ENCODE data around the gene RUVBL2. TPM values are rescaled to one million over a fixed set of nuclear protein-coding genes. Genes with fewer than 3 reads are reported as not detected.

The RUVBL2 gene
- total RNA-seq, 1 donor from 2014 or later = 125 TPM

- Mint-ChIP-seq H3K36me3 (ENCODE audit: low read depth) (no peaks in the 10 kb centered on the region), H3K4me1 (peaks cover 10% of the 10 kb centered on the region), H3K27ac (ENCODE audit: unreplicated experiment) (no peak overlapping the region), H3K27me3 (ENCODE audit: low read depth) (peaks cover 80% of the 10 kb centered on the region), H3K9me3 (no peaks in the 10 kb centered on the region), H3K4me3 (peak overlapping the region; percentile 16)
- TF ChIP-seq CTCF (conservative IDR thresholded peaks at IDR 0.05) = no peak
- no peak for DNase-seq (ENCODE audit: low read depth, low spot score)
These were observed 67.3 kb downstream of the RUVBL2 start for GRCh38 chr19:49061000-49061399.

GRCh38 chr19:49061445-49061844 lies 67.8 kb downstream of the RUVBL2 start:
- Mint-ChIP-seq H3K9me3 (no peaks in the 10 kb centered on the region), H3K4me1 (peaks cover 10% of the 10 kb centered on the region), H3K4me3 (no peak overlapping the region), H3K27ac (ENCODE audit: unreplicated experiment) (no peak overlapping the region), H3K27me3 (ENCODE audit: low read depth) (peaks cover 80% of the 10 kb centered on the region), H3K36me3 (ENCODE audit: low read depth) (no peaks in the 10 kb centered on the region)
- TF ChIP-seq CTCF (conservative IDR thresholded peaks at IDR 0.05) = no peak
- no peak for DNase-seq (ENCODE audit: low read depth, low spot score)

GRCh38 chr19:49064029-49064629 lies 70.4 kb downstream of the RUVBL2 start:
- H3K27me3 Mint-ChIP-seq (ENCODE audit: low read depth) = peaks cover 80% of the 10 kb centered on the region
- no peaks in the 10 kb centered on the region for H3K36me3 Mint-ChIP-seq (ENCODE audit: low read depth)
- peaks cover 2% of the 10 kb centered on the region for H3K9me3 Mint-ChIP-seq
- H3K4me3 Mint-ChIP-seq = no peak overlapping the region
- no peaks in the 10 kb centered on the region for H3K4me1 Mint-ChIP-seq
- H3K27ac Mint-ChIP-seq (ENCODE audit: unreplicated experiment) = no peak overlapping the region
- no peak for DNase-seq (ENCODE audit: low read depth, low spot score)
- TF ChIP-seq CTCF (conservative IDR thresholded peaks at IDR 0.05) = no peak

- Mint-ChIP-seq H3K27ac (ENCODE audit: unreplicated experiment) (no peak within 1 kb of the TSS), H3K4me3 (no peak within 1 kb of the TSS), H3K27me3 (ENCODE audit: low read depth) (peaks cover 80% of the 10 kb centered on the region), H3K36me3 (ENCODE audit: low read depth) (no peaks in the 10 kb centered on the region), H3K4me1 (no peaks in the 10 kb centered on the region), H3K9me3 (peaks cover 8% of the 10 kb centered on the region)
- no peak for TF ChIP-seq CTCF (conservative IDR thresholded peaks at IDR 0.05)
- peak; percentile 56 for DNase-seq (ENCODE audit: low read depth, low spot score)
These were observed 71.3 kb downstream of the RUVBL2 start, which contains the start of gene NTF4 for GRCh38 chr19:49064768-49065611. TSS of gene NTF4 (minus strand) at chr19:49064818. CDS start at chr19:49061997, 2,821 bp downstream.

Small RNA genes lying within 50 kb of the gene (microRNA-seq; reads per million reads assigned to microRNA genes)
- gene MIR6798 = not detected

Other genes starting within 250 kb of the RUVBL2 start
- gene IZUMO1, start 247.0 kb upstream of the RUVBL2 start, total RNA-seq = 0.23 TPM in 1 of 2 replicates, not detected in the other
- gene FUT1, start 241.2 kb upstream of the RUVBL2 start, total RNA-seq = 0.51 and 0.59 TPM in 2 replicates
- not detected in 2 replicates for gene FGF21, start 238.4 kb upstream of the RUVBL2 start, total RNA-seq
- 40.3 and 40.4 TPM in 2 replicates for gene BCAT2, start 182.9 kb upstream of the RUVBL2 start, total RNA-seq
- 4.2 and 6.6 TPM in 2 replicates for gene HSD17B14, start 157.4 kb upstream of the RUVBL2 start, total RNA-seq
- 38.1 and 41.8 TPM in 2 replicates for gene PLEKHA4, start 125.3 kb upstream of the RUVBL2 start, total RNA-seq
- gene PPP1R15A, start 121.5 kb upstream of the RUVBL2 start, total RNA-seq = 27.5 and 27.8 TPM in 2 replicates
- gene TULP2, start 95.1 kb upstream of the RUVBL2 start, total RNA-seq = not detected in 2 replicates
- gene NUCB1, start 93.6 kb upstream of the RUVBL2 start, total RNA-seq = 102 and 108 TPM in 2 replicates
- gene DHDH, start 60.2 kb upstream of the RUVBL2 start, total RNA-seq = 0.47 and 0.82 TPM in 2 replicates
- gene BAX, start 39.0 kb upstream of the RUVBL2 start, total RNA-seq = 150 and 171 TPM in 2 replicates
- 908 and 1,003 TPM in 2 replicates for gene FTL, start 28.6 kb upstream of the RUVBL2 start, total RNA-seq
- gene GYS1, start 578 bp upstream of the RUVBL2 start, total RNA-seq = 53.2 and 56.2 TPM in 2 replicates
- gene LHB, start 23.2 kb downstream of the RUVBL2 start, total RNA-seq = not detected in 2 replicates
- not detected in 2 replicates for gene CGB3, start 30.4 kb downstream of the RUVBL2 start, total RNA-seq
- not detected in 2 replicates for gene CGB2, start 38.0 kb downstream of the RUVBL2 start, total RNA-seq
- gene CGB1, start 43.0 kb downstream of the RUVBL2 start, total RNA-seq = not detected in 2 replicates
- not detected in 2 replicates for gene CGB5, start 50.0 kb downstream of the RUVBL2 start, total RNA-seq
- not detected in 2 replicates for gene CGB8, start 55.2 kb downstream of the RUVBL2 start, total RNA-seq
- gene CGB7, start 63.9 kb downstream of the RUVBL2 start, total RNA-seq = not detected in 2 replicates
- gene NTF4, start 70.9 kb downstream of the RUVBL2 start, total RNA-seq = not detected in 2 replicates
- not detected in 2 replicates for gene KCNA7, start 78.8 kb downstream of the RUVBL2 start, total RNA-seq
- gene SNRNP70, start 91.6 kb downstream of the RUVBL2 start, total RNA-seq = 291 and 303 TPM in 2 replicates
- gene LIN7B, start 120.5 kb downstream of the RUVBL2 start, total RNA-seq = 5.4 and 7.5 TPM in 2 replicates
- gene C19orf73, start 125.3 kb downstream of the RUVBL2 start, total RNA-seq = 1.0 and 1.3 TPM in 2 replicates
- gene PPFIA3, start 125.7 kb downstream of the RUVBL2 start, total RNA-seq = 21.7 and 22.7 TPM in 2 replicates
- 0.84 and 1.6 TPM in 2 replicates for gene HRC, start 161.5 kb downstream of the RUVBL2 start, total RNA-seq
- gene TRPM4, start 163.9 kb downstream of the RUVBL2 start, total RNA-seq = 8.1 and 9.6 TPM in 2 replicates